Measurements from ENCODE around the gene RSRC2.

- no peak for TF ChIP-seq CTCF (IDR thresholded peaks at IDR 0.05 in 8 of 11, conservative IDR thresholded peaks at IDR 0.05 in 3 of 11)
- no peak for TF ChIP-seq POLR2AphosphoS5 (IDR thresholded peaks at IDR 0.05)
These were observed 72.0 kb downstream of the RSRC2 start for GRCh38 chr12:122454739-122455138.
